Measurements from ENCODE around the gene NPIPA1.
A peak's percentile ranks its signal among the peaks of the same experiment; 100 is the strongest.
"Not testable (repeated sequence)": the region's sequence is repeated elsewhere in the genome, so short reads cannot be mapped to it uniquely, and the experiment has no call there.

NPIPA1 gene

GRCh38 chr16:14937143-14937542 is at the start of gene NPIPA1:
Gene NPIPA1 (plus strand): TSS chr16:14937443. CDS start chr16:14937443, 0 bp downstream.
- not testable (repeated sequence) for DNase-seq

- not testable (repeated sequence) for DNase-seq
These were observed 45.1 kb upstream of the NPIPA1 start for GRCh38 chr16:14892111-14892510.

- not testable (repeated sequence) for DNase-seq
These were observed 41.9 kb upstream of the NPIPA1 start for GRCh38 chr16:14895382-14895781.

GRCh38 chr16:14896023-14896422 is 41.2 kb upstream of the NPIPA1 start:
- not testable (repeated sequence) for DNase-seq

- not testable (repeated sequence) for DNase-seq
These were observed 40.1 kb upstream of the NPIPA1 start for GRCh38 chr16:14897006-14897664.

- DNase-seq = not testable (repeated sequence)
These were observed 39.1 kb upstream of the NPIPA1 start for GRCh38 chr16:14898162-14898561.

GRCh38 chr16:14903191-14903957 is 33.9 kb upstream of the NPIPA1 start:
- DNase-seq = not testable (repeated sequence)

GRCh38 chr16:14909744-14910143 is 27.5 kb upstream of the NPIPA1 start:
- not testable (repeated sequence) for DNase-seq

GRCh38 chr16:14910833-14911629 is 26.2 kb upstream of the NPIPA1 start:
- not testable (repeated sequence) for DNase-seq

GRCh38 chr16:14911954-14912353 is 25.3 kb upstream of the NPIPA1 start:
- not testable (repeated sequence) for DNase-seq

- not testable (repeated sequence) for DNase-seq
These were observed 24.7 kb upstream of the NPIPA1 start for GRCh38 chr16:14912588-14912987.

GRCh38 chr16:14918504-14918903 is 18.7 kb upstream of the NPIPA1 start:
- not testable (repeated sequence) for DNase-seq

GRCh38 chr16:14919837-14920600 is 17.2 kb upstream of the NPIPA1 start:
- not testable (repeated sequence) for DNase-seq

GRCh38 chr16:14922285-14922684 is 15.0 kb upstream of the NPIPA1 start:
- DNase-seq = not testable (repeated sequence)

GRCh38 chr16:14922968-14923367 is 14.3 kb upstream of the NPIPA1 start:
- not testable (repeated sequence) for DNase-seq

- DNase-seq = not testable (repeated sequence)
These were observed 13.7 kb upstream of the NPIPA1 start for GRCh38 chr16:14923394-14924088.

- not testable (repeated sequence) for DNase-seq
These were observed 12.9 kb upstream of the NPIPA1 start for GRCh38 chr16:14924359-14924758.

- not testable (repeated sequence) for DNase-seq
These were observed 12.3 kb upstream of the NPIPA1 start for GRCh38 chr16:14924982-14925381.

- DNase-seq = peak; percentile 33
These were observed 9.1 kb upstream of the NPIPA1 start for GRCh38 chr16:14928064-14928714.

GRCh38 chr16:14929176-14929575 is 8.1 kb upstream of the NPIPA1 start:
- not testable (repeated sequence) for DNase-seq

- DNase-seq = not testable (repeated sequence)
These were observed 7.0 kb upstream of the NPIPA1 start for GRCh38 chr16:14930246-14930645.

All from 8988T (cell line).